K562 (cell line): Measurements from ENCODE around the gene PIBF1. TPM values are rescaled to one million over a fixed set of nuclear protein-coding genes. Genes with fewer than 3 reads are reported as not detected.

Source experiments
- ATAC-seq: fragments of 200-7000 bp; cut with Tn5 transposase; 3 replicates; pipeline ENCODE4 v1.9.1; 2020; ENCODE audit warnings: moderate library complexity
- BruUV-seq: library from RNA; stranded (reverse); fragments of 400-500 nt; replicated peaks from 2 replicates; lab custom pipeline; 2021; lab: Mats Ljungman, UMichigan
- CTCF ChIA-PET: fragments of 300-600 bp; formaldehyde crosslinking; extraction: SDS; loops from one replicate; lab custom pipeline; 2021; ENCODE audit warnings: low intra/inter-chr PET ratio; lab: Yijun Ruan, JAX
- POLR2A ChIA-PET: fragments of 300-600, 350-650 bp; sonication (Branson Sonifier 250); formaldehyde crosslinking; extraction: SDS; loops from one replicate; lab custom pipeline; 2021; ENCODE audit warnings: antibody characterized with exemption, inconsistent platforms; lab: Yijun Ruan, JAX
- DNase-seq, 4 experiments: peaks; one replicate each; pipeline versions ENCODE4 v3.0.0 to v3.0.0-alpha.2; 2011 to 2018; ENCODE audit warnings: low spot score in 3 of 4, mixed read lengths in 3 of 4; ENCODE audit errors: extremely low read depth in 1 of 4
- FAIRE-seq: peaks from 2 replicates; lab custom pipeline; 2011; peaks lifted over from hg19 to GRCh38; lab: Jason Lieb, UNC
- H2AFZ ChIP-seq: 2 replicates; pipeline ENCODE4 v1.6.0; 2011; ENCODE audit warnings: low read depth, low read length, control low read depth, inconsistent platforms
- H3K27ac ChIP-seq: fragments of 200-600 bp; 3 replicates; pipeline ENCODE4 v1.8.0; 2011; ENCODE audit warnings: low read depth, mild to moderate bottlenecking, control low read depth, inconsistent platforms, low read length, moderate library complexity, mixed read lengths; ENCODE audit errors: extremely low read depth
- H3K27me3 ChIP-seq, 2 experiments: fragments of 300-600 bp in 1 of 2; 2 replicates in 1 of 2; 3 replicates in 1 of 2; pipeline versions ENCODE4 v1.6.0 to v1.8.0; 2011; ENCODE audit warnings: inconsistent platforms in 2 of 2, low read length in 2 of 2, mild to moderate bottlenecking in 1 of 2, mixed read lengths in 1 of 2, moderate library complexity in 1 of 2; ENCODE audit not compliant: control insufficient read depth in 2 of 2, insufficient read depth in 2 of 2
- H3K36me3 ChIP-seq: fragments of 300-600 bp; 3 replicates; pipeline ENCODE4 v1.8.0; 2011; ENCODE audit warnings: mild to moderate bottlenecking, low read length, inconsistent platforms; ENCODE audit not compliant: control insufficient read depth, insufficient read depth
- H3K4me1 ChIP-seq, 2 experiments: fragments of 200-600 bp in 1 of 2; replicated peaks in 1 of 2; 2 replicates in 1 of 2; 3 replicates in 1 of 2; pipeline versions ENCODE4 v1.5.1 to v1.8.0; 2011; ENCODE audit warnings: inconsistent platforms in 2 of 2, low read length in 2 of 2, mild to moderate bottlenecking in 1 of 2, mixed read lengths in 1 of 2, moderate library complexity in 1 of 2; ENCODE audit not compliant: control insufficient read depth in 2 of 2, insufficient read depth in 2 of 2
- H3K4me2 ChIP-seq: 2 replicates; pipeline ENCODE4 v1.6.1; 2011; ENCODE audit warnings: low read length, control low read depth, inconsistent platforms, mixed read lengths; ENCODE audit not compliant: insufficient read depth
- H3K4me3 ChIP-seq: fragments of 200-600 bp; sonication (generic), shearing (Covaris generic); 2 replicates; pipeline ENCODE4 v1.5.1; 2016; ENCODE audit warnings: control low read depth, inconsistent platforms
- H3K79me2 ChIP-seq: fragments of 200-600 bp; 3 replicates; pipeline ENCODE4 v1.8.0; 2011; ENCODE audit warnings: low read length, inconsistent platforms; ENCODE audit not compliant: control insufficient read depth, insufficient read depth
- H3K9ac ChIP-seq, 2 experiments: 2 replicates each; pipeline versions ENCODE4 v1.6.0 to v1.6.1; 2011; ENCODE audit warnings: low read depth in 2 of 2, low read length in 2 of 2, control low read depth in 1 of 2, inconsistent platforms in 1 of 2, mild to moderate bottlenecking in 1 of 2, mixed read lengths in 1 of 2; ENCODE audit not compliant: insufficient read depth in 1 of 2
- H3K9me1 ChIP-seq: one replicate; pipeline ENCODE4 v1.6.0; 2011; ENCODE audit warnings: inconsistent platforms, mild to moderate bottlenecking, low read length, moderate library complexity; ENCODE audit not compliant: control insufficient read depth, insufficient read depth
- H3K9me3 ChIP-seq: replicated peaks from 2 replicates; pipeline ENCODE4 v1.5.1; 2011; ENCODE audit warnings: low read depth, low read length, inconsistent platforms; ENCODE audit not compliant: control insufficient read depth, insufficient read depth
- H4K20me1 ChIP-seq: replicated peaks from 2 replicates; pipeline ENCODE4 v1.6.1; 2011; ENCODE audit warnings: low read length, inconsistent platforms, mixed read lengths; ENCODE audit not compliant: control insufficient read depth, insufficient read depth
- HDGF ChIP-seq: fragments of 450-650 bp; IDR thresholded peaks from 2 replicates; pipeline ENCODE4 v1.6.1; 2016
- PML ChIP-seq: IDR thresholded peaks from 2 replicates; pipeline ENCODE4 v1.6.1; 2012; ENCODE audit warnings: low read length, inconsistent platforms
- RCOR1 ChIP-seq, 2 experiments: IDR thresholded peaks; 2 replicates each; pipeline ENCODE4 v1.6.1; 2012; ENCODE audit warnings: low read depth in 2 of 2, low read length in 2 of 2, borderline replicate concordance in 1 of 2, improper control_type of control experiment in 1 of 2
- ZNF354B ChIP-seq: fragments of 250-450 bp; sonication (Bioruptor Pico); IDR thresholded peaks from 2 replicates; pipeline ENCODE4 v1.4.0; 2020
- ZNF436 ChIP-seq: fragments of 250-450, 450-650 bp; sonication (Bioruptor Pico); formaldehyde crosslinking; IDR thresholded peaks from 2 replicates; pipeline ENCODE4 v1.7.0; 2020; ENCODE audit warnings: mild to moderate bottlenecking
- ZNF76 ChIP-seq: fragments of 250-450 bp; sonication (Bioruptor Pico); IDR thresholded peaks from 2 replicates; pipeline ENCODE4 v1.4.0; 2020; ENCODE audit warnings: mild to moderate bottlenecking, moderate library complexity, borderline replicate concordance
- ZZZ3 ChIP-seq: fragments of 450-650 bp; IDR thresholded peaks from 2 replicates; pipeline ENCODE4 v1.6.1; 2016; ENCODE audit warnings: antibody characterized with exemption, mild to moderate bottlenecking, moderate library complexity
- WGBS: fragments of 100-300 bp; shearing (Covaris generic); methylation state at CpG from one replicate; pipeline ENCODE4 v1.1.6; 2016; ENCODE audit warnings: low coverage, mixed read lengths; ENCODE audit not compliant: insufficient coverage; ENCODE audit errors: missing lambda C conversion rate; 5-methylcytosine and 5-hydroxymethylcytosine counted together
- in situ Hi-C: fragments of 300-500 bp; cut with MboI; formaldehyde crosslinking; loops from 4 replicates; pipeline ENCODE4 v1.15.0; 2018; ENCODE audit warnings: inconsistent platforms, mixed read lengths
- intact Hi-C: fragments of 100-400 bp; cut with micrococcal nuclease; formaldehyde crosslinking; loops from 2 replicates; pipeline ENCODE4 v1.14.2; 2022
- polyA plus RNA-seq, 8 experiments: library from polyadenylated mRNA; depleted of rRNA in 4 of 8; stranded (reverse) in 5 of 8; unstranded in 3 of 8; fragments of >200 nt; fragmentation: Nextera tagmentation in 2 of 8; fragmentation: Illumina TruSeq in 1 of 8; extraction: Ambion mirVana in 2 of 8; extraction: Trizol in 1 of 8; gene quantifications; 2 replicates each; pipeline versions ENCODE4 v1.2.1 to v1.2.3, GENCODE V29; 2011 to 2014; ENCODE audit warnings: inconsistent platforms in 1 of 8, missing spikeins in 1 of 8
- total RNA-seq, 7 experiments: library from RNA; depleted of rRNA in 6 of 7; stranded (reverse); fragments of >200 nt in 6 of 7; fragmentation: Illumina TruSeq in 2 of 7; extraction: Trizol in 2 of 7; gene quantifications; 2 replicates each; pipeline versions ENCODE4 v1.2.1 to v1.2.3, GENCODE V29; 2011 to 2021; ENCODE audit warnings: low replicate concordance in 1 of 7
- TF ChIP-seq, protein P1 (sequence below): fragments of 450-650 bp; IDR thresholded peaks from 2 replicates; pipeline ENCODE4 v1.6.1; 2017; ENCODE audit warnings: antibody characterized with exemption, mild to moderate bottlenecking
- TF ChIP-seq, protein P2 (sequence below): fragments of 450-650 bp; IDR thresholded peaks from 2 replicates; pipeline ENCODE4 v1.6.1; 2014; ENCODE audit warnings: low read depth, mild to moderate bottlenecking, moderate library complexity, borderline replicate concordance
- TF ChIP-seq, protein P3 (sequence below), 2 experiments: fragments of 200-800 bp in 1 of 2; sonication (Bioruptor generic) in 1 of 2; sonication (generic) in 1 of 2; formaldehyde crosslinking in 1 of 2; IDR thresholded peaks in 1 of 2; conservative IDR thresholded peaks in 1 of 2; 2 replicates each; pipeline versions ENCODE4 v1.5.0 to v1.6.1; 2016 to 2020; ENCODE audit warnings: missing compliant biosample characterization in 1 of 2, missing genetic modification characterization in 1 of 2, missing genetic modification reagents in 1 of 2
- TF ChIP-seq, protein P4 (sequence below): sonication (generic); formaldehyde crosslinking; IDR thresholded peaks from 2 replicates; pipeline ENCODE4 v1.8.0; 2022; ENCODE audit warnings: mild to moderate bottlenecking, low read depth, missing genetic modification reagents

The PIBF1 gene
- total and polyA plus RNA-seq, 9 of the 15 experiments (the other 6 are each of a cell fraction or from before 2014, with no cell fraction given) = 9.1 to 28.8 (median 14.7) TPM

DNA sequence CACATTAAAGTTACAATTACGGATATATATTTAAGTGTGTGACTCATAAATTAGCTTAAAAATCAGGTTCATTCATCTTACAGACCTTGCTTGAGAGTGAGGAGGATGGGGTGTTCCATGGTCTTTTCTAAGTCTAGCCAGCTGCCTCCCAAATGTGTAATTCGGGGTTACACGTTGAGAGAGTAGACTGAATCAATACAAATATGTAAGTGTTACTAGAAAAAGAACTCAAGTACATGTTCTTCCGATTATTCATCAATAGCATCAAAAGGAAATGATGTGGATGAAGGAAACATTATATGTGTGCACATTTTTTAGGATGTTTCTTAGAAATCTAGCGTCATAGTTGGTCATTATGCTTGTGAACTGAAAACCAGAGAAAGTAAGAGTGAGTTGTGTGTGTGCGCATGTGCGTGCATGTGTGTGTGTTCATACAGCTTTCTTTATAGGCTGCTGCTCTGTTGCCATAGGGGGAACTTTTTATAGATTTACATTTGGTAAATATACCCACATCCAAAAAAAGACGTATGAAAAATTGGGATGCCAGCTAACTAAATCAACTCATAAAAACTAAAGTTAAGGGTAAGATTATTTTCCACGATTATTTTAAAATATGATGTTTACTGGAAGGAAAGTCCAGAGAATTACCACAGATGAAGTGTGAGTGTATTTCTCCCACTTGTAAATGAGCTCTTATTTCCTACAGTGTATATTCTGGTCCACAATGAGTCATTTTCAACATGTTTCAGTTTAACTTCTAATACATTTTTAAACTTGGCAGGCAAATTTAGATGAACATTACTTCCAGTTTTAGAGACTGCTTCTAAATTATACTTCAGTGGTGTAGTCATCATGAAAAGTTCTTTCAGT lies 82.4 kb downstream of the PIBF1 start (continued):
- TF ChIP-seq ZNF354B = no peak
- TF ChIP-seq RCOR1 (IDR thresholded peaks at IDR 0.05; ENCODE audit: borderline replicate concordance in 1 of 2, low read depth in 2 of 2, low read length in 2 of 2) = no peak
- no peak for TF ChIP-seq PML
- TF ChIP-seq ZZZ3 = no peak

DNA sequence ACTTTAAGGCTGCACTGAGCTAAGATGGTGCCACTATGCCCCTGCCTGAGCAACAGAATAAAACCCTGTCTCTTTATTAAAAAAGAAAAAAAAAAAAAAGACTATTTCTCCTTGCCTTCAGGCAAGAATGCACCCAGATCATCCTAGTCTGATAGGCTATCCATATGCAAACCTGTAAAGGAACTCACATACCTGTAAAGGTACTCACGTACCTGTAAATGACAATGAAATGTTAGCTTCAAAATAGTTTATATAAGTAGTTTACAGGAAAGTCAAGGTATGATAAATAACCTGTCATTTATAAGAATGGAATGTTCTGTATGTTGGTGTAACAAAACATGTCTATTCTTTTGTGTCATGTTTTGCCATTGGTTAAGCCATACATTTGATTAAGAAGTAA lies 86.3 kb downstream of the PIBF1 start:
- CTCF ChIA-PET = no interaction called here
- WGBS = no CpG with 5 or more reads among the region's 1 CpG
- FAIRE-seq = no peak
- TF ChIP-seq ZNF76 (CRISPR knock-in tag) = no peak
- TF ChIP-seq, protein P1, sequence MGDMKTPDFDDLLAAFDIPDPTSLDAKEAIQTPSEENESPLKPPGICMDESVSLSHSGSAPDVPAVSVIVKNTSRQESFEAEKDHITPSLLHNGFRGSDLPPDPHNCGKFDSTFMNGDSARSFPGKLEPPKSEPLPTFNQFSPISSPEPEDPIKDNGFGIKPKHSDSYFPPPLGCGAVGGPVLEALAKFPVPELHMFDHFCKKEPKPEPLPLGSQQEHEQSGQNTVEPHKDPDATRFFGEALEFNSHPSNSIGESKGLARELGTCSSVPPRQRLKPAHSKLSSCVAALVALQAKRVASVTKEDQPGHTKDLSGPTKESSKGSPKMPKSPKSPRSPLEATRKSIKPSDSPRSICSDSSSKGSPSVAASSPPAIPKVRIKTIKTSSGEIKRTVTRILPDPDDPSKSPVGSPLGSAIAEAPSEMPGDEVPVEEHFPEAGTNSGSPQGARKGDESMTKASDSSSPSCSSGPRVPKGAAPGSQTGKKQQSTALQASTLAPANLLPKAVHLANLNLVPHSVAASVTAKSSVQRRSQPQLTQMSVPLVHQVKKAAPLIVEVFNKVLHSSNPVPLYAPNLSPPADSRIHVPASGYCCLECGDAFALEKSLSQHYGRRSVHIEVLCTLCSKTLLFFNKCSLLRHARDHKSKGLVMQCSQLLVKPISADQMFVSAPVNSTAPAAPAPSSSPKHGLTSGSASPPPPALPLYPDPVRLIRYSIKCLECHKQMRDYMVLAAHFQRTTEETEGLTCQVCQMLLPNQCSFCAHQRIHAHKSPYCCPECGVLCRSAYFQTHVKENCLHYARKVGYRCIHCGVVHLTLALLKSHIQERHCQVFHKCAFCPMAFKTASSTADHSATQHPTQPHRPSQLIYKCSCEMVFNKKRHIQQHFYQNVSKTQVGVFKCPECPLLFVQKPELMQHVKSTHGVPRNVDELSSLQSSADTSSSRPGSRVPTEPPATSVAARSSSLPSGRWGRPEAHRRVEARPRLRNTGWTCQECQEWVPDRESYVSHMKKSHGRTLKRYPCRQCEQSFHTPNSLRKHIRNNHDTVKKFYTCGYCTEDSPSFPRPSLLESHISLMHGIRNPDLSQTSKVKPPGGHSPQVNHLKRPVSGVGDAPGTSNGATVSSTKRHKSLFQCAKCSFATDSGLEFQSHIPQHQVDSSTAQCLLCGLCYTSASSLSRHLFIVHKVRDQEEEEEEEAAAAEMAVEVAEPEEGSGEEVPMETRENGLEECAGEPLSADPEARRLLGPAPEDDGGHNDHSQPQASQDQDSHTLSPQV = no peak
- TF ChIP-seq, protein P2, sequence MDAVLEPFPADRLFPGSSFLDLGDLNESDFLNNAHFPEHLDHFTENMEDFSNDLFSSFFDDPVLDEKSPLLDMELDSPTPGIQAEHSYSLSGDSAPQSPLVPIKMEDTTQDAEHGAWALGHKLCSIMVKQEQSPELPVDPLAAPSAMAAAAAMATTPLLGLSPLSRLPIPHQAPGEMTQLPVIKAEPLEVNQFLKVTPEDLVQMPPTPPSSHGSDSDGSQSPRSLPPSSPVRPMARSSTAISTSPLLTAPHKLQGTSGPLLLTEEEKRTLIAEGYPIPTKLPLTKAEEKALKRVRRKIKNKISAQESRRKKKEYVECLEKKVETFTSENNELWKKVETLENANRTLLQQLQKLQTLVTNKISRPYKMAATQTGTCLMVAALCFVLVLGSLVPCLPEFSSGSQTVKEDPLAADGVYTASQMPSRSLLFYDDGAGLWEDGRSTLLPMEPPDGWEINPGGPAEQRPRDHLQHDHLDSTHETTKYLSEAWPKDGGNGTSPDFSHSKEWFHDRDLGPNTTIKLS = no peak
- TF ChIP-seq HDGF = no peak
- TF ChIP-seq, protein P3, sequence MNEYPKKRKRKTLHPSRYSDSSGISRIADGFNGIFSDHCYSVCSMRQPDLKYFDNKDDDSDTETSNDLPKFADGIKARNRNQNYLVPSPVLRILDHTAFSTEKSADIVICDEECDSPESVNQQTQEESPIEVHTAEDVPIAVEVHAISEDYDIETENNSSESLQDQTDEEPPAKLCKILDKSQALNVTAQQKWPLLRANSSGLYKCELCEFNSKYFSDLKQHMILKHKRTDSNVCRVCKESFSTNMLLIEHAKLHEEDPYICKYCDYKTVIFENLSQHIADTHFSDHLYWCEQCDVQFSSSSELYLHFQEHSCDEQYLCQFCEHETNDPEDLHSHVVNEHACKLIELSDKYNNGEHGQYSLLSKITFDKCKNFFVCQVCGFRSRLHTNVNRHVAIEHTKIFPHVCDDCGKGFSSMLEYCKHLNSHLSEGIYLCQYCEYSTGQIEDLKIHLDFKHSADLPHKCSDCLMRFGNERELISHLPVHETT (CRISPR knock-in tag; conservative IDR thresholded peaks at IDR 0.05 in 1 of 2, IDR thresholded peaks at IDR 0.05 in 1 of 2) = no peak
- TF ChIP-seq, protein P4, sequence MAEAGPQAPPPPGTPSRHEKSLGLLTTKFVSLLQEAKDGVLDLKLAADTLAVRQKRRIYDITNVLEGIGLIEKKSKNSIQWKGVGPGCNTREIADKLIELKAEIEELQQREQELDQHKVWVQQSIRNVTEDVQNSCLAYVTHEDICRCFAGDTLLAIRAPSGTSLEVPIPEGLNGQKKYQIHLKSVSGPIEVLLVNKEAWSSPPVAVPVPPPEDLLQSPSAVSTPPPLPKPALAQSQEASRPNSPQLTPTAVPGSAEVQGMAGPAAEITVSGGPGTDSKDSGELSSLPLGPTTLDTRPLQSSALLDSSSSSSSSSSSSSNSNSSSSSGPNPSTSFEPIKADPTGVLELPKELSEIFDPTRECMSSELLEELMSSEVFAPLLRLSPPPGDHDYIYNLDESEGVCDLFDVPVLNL (CRISPR knock-in tag) = no peak
- TF ChIP-seq ZNF436 (CRISPR knock-in tag) = no peak

More for the DNA sequence above, 86.3 kb downstream of the PIBF1 start:
- Histone ChIP-seq H2AFZ (no peak overlapping the region), H3K4me1 (no peaks in the 10 kb centered on the region), H3K9me1 (no peaks in the 10 kb centered on the region), H3K4me2 (no peak overlapping the region), H3K79me2 (no peaks in the 10 kb centered on the region), H3K36me3 (0 out of 3 replicates have a peak, but pooled peaks cover 3% of the 10 kb centered on the region), H3K27ac (no peak overlapping the region), H4K20me1 (no peaks in the 10 kb centered on the region), H3K9me3 (no peaks in the 10 kb centered on the region), H3K27me3 (no peaks in the 10 kb centered on the region), H3K4me3 (no peak overlapping the region), H3K9ac (no peak overlapping the region)
- in situ Hi-C loops (no loop called here), intact Hi-C loops (no loop called here)
- DNase-seq (no peak), ATAC-seq (no peak)
- POLR2A ChIA-PET = no interaction called here
- no TSS peak for BruUV-seq
